ENCODE measurements around the gene CRYGC. TPM values are rescaled to one million over a fixed set of nuclear protein-coding genes. Genes with fewer than 3 reads are reported as not detected.

Gene CRYGC
- total and polyA plus RNA-seq, 9 donors = not detected

DNA sequence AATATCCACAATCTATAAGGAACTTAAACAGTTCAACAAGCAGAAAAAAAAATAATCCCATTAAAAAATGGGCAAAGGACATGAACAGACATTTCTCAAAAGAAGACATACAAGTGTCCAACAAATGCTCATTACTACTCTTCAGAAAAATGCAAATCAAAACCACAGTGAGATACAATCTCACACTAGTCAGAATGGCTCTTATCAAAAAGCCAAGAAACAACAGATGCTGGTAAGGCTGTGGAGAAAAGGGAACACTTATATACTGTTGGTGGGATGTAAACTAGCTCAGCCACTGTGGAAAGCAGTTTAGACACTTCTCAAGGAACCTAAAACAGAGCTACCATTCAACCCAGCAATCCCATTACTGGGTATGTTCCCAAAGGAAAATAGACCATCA is 23.5 kb upstream of the CRYGC start:
- no peak overlapping the region for H3K27ac ChIP-seq (ENCODE audit: low read length)
- no peak for DNase-seq
- no peaks in the 10 kb centered on the region for H3K36me3 ChIP-seq (ENCODE audit: control insufficient read depth, insufficient read depth, low read length)
- H3K27me3 ChIP-seq (ENCODE audit: control insufficient read depth, insufficient read depth, low read length) = no peaks in the 10 kb centered on the region
- H3K4me1 ChIP-seq (ENCODE audit: control insufficient read depth, insufficient read depth, low read length) = no peaks in the 10 kb centered on the region
- H3K9me3 ChIP-seq (replicated peaks; ENCODE audit: control insufficient read depth, low read depth, low read length) = no peaks in the 10 kb centered on the region
- no peak overlapping the region for H3K4me3 ChIP-seq (ENCODE audit: low read length)

DNA sequence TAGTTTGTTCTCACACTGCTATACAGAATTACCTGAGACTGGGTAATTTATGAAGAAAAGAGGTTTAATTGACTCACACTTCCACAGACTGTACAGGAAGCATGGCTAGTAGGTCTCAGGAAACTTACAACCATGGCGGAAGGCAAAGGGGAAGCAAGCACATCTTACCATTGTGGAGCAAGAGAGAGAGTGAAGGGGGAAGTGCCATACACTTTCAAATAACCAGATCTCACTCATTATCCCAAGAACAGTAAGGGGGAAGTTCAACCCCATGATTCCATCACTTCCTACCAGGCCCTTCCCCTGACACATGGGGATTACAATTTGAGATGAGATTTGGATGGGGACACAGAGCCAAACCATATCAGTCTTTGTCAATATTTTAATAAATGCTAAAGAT is 21.3 kb upstream of the CRYGC start:
- no peaks in the 10 kb centered on the region for H3K4me1 ChIP-seq (ENCODE audit: control insufficient read depth, insufficient read depth, low read length)
- no peak overlapping the region for H3K4me3 ChIP-seq (ENCODE audit: low read length)
- no peak overlapping the region for H3K27ac ChIP-seq (ENCODE audit: low read length)
- peaks cover 4% of the 10 kb centered on the region for H3K27me3 ChIP-seq (ENCODE audit: control insufficient read depth, insufficient read depth, low read length)
- WGBS (ENCODE audit: insufficient coverage) = no CpG with 5 or more reads among the region's 1 CpG
- H3K36me3 ChIP-seq (ENCODE audit: control insufficient read depth, insufficient read depth, low read length) = no peaks in the 10 kb centered on the region
- no peak for DNase-seq
- no peaks in the 10 kb centered on the region for H3K9me3 ChIP-seq (replicated peaks; ENCODE audit: control insufficient read depth, low read depth, low read length)

DNA sequence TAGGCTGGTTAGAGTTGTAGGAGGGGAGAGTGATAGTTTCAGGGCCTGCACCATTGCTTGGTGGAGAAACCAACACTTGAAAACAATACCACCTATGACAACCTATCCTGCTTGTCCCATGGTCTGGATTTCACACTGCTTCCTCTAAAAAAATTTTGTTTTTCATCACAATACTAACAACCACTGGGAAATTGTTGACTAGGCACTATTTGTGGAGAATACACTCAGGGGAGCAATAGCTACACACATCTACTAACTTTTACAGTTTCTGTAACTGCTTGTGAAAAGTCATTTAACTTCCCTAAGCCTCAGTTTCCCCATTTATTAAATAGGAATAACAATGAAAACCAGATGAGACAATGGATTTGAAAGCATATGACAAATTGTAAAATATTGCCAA is 20.5 kb upstream of the CRYGC start:
- Histone ChIP-seq H3K9me3 (replicated peaks; ENCODE audit: control insufficient read depth, low read depth, low read length) (no peaks in the 10 kb centered on the region), H3K36me3 (ENCODE audit: control insufficient read depth, insufficient read depth, low read length) (no peaks in the 10 kb centered on the region), H3K27me3 (ENCODE audit: control insufficient read depth, insufficient read depth, low read length) (peaks cover 4% of the 10 kb centered on the region), H3K4me3 (ENCODE audit: low read length) (no peak overlapping the region), H3K27ac (ENCODE audit: low read length) (no peak overlapping the region), H3K4me1 (ENCODE audit: control insufficient read depth, insufficient read depth, low read length) (no peaks in the 10 kb centered on the region)
- no peak for DNase-seq

DNA sequence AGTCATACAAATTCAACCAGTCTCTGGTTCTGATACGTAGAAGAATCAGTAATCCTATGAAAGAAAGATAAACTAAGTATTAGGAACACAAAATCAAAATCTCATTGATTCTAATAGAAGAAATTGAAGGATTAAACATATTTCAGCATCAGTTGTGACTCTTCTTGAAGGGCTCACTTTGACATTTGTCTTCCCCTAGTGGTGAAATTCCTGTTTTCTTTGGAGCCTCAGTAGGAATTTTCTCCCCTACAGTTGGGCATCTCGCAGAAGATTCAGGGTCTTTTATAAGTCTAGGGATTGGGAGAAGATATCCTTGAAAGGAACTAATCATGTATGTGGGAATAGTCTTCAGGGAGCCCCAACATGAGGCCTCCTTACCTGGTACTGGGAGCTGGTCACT is 19.2 kb upstream of the CRYGC start:
- no peaks in the 10 kb centered on the region for H3K9me3 ChIP-seq (replicated peaks; ENCODE audit: control insufficient read depth, low read depth, low read length)
- no peaks in the 10 kb centered on the region for H3K4me1 ChIP-seq (ENCODE audit: control insufficient read depth, insufficient read depth, low read length)
- no peaks in the 10 kb centered on the region for H3K36me3 ChIP-seq (ENCODE audit: control insufficient read depth, insufficient read depth, low read length)
- H3K27me3 ChIP-seq (ENCODE audit: control insufficient read depth, insufficient read depth, low read length) = peaks cover 4% of the 10 kb centered on the region
- no peak for DNase-seq
- H3K4me3 ChIP-seq (ENCODE audit: low read length) = no peak overlapping the region
- WGBS (ENCODE audit: insufficient coverage) = no CpG with 5 or more reads among the region's 2 CpGs
- H3K27ac ChIP-seq (ENCODE audit: low read length) = no peak overlapping the region

DNA sequence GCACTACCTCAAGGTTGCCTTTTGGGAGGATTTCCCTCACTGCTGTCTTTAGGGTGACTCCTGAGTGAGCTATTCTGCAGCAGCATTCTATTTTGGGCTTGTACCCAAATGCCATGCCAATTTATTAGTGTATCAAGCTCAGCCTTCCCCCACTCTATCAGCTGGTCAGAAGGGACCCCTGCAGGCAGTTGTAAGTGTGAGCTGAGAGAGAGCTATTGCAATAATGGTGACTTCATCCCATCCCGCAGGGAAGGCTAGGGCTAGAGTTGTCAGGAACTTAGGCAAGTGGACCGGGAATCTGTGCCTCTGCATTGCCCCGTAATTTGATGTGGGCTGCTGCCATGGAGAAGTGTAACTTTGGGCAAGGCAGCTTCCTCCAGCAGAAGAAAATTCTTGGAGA is 18.1 kb upstream of the CRYGC start:
- 56% methylated on average over 3 of the region's 3 CpGs for WGBS (ENCODE audit: insufficient coverage)

DNA sequence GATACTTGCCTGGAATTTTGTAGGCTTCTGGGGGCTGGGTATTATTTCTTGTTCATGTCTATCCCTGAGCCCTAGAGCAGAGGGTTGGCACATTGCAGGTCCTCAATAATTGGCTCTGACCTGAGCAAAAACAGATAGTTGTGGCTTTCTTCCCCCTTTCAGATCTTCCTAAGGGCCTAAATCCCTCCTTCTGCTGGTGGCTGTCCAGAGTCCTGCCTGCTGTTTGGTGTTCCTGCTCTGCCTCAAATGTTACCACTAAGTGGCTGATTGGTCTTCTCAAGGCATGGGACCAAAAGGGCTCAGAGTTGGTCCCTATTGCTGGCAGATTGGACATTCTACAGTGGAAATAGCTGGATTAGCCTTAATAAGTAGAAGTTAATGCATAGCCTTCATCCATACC is 17.4 kb upstream of the CRYGC start:
- H3K36me3 ChIP-seq (ENCODE audit: control insufficient read depth, insufficient read depth, low read length) = no peaks in the 10 kb centered on the region

More for the DNA sequence above, 18.1 kb upstream of the CRYGC start:
- no peak for DNase-seq
- H3K4me3 ChIP-seq (ENCODE audit: low read length) = no peak overlapping the region
- peaks cover under 1% of the 10 kb centered on the region for H3K4me1 ChIP-seq (ENCODE audit: control insufficient read depth, insufficient read depth, low read length)
- no peak overlapping the region for H3K27ac ChIP-seq (ENCODE audit: low read length)
- no peaks in the 10 kb centered on the region for H3K36me3 ChIP-seq (ENCODE audit: control insufficient read depth, insufficient read depth, low read length)
- H3K9me3 ChIP-seq (replicated peaks; ENCODE audit: control insufficient read depth, low read depth, low read length) = no peaks in the 10 kb centered on the region
- peaks cover 4% of the 10 kb centered on the region for H3K27me3 ChIP-seq (ENCODE audit: control insufficient read depth, insufficient read depth, low read length)

DNA sequence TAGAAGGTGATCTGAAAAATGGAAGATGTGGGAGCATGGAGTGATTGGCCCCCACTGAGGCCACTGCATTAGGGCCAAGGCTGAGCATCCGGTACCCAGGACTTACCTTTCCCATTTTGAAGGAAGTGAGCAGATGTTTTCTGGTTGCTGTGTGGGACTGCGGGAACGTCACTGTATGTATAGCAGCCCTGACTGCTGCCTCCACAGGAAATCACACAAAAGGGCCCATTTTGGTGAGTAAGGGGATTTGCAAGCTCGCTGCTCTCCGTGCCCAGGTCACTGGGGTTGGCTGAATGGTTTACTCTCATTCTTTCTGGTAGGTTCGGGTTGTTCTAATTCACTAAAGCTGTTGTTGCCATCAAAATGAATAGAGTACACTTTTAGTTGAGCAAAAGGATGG is 16.4 kb upstream of the CRYGC start, which contains the start of gene CRYGB:
Gene CRYGB, minus strand, starts transcription at position 153 of the 400 bp plus-strand sequence. Its CDS starts 38 bp downstream, at position 115.
- Histone ChIP-seq H3K9me3 (replicated peaks; ENCODE audit: control insufficient read depth, low read depth, low read length) (no peaks in the 10 kb centered on the region), H3K4me3 (ENCODE audit: low read length) (no peak within 1 kb of the TSS), H3K27ac (ENCODE audit: low read length) (no peak within 1 kb of the TSS), H3K4me1 (ENCODE audit: control insufficient read depth, insufficient read depth, low read length) (peaks cover 6% of the 10 kb centered on the region), H3K27me3 (ENCODE audit: control insufficient read depth, insufficient read depth, low read length) (peaks cover 4% of the 10 kb centered on the region), H3K36me3 (ENCODE audit: control insufficient read depth, insufficient read depth, low read length) (no peaks in the 10 kb centered on the region)
- no peak for DNase-seq
- WGBS (ENCODE audit: insufficient coverage) = 50% methylated on average over 2 of the region's 6 CpGs

More for the DNA sequence above, 17.4 kb upstream of the CRYGC start:
- Histone ChIP-seq H3K27me3 (ENCODE audit: control insufficient read depth, insufficient read depth, low read length) (peaks cover 4% of the 10 kb centered on the region), H3K9me3 (replicated peaks; ENCODE audit: control insufficient read depth, low read depth, low read length) (no peaks in the 10 kb centered on the region), H3K27ac (ENCODE audit: low read length) (no peak overlapping the region), H3K4me1 (ENCODE audit: control insufficient read depth, insufficient read depth, low read length) (peaks cover 6% of the 10 kb centered on the region), H3K4me3 (ENCODE audit: low read length) (no peak overlapping the region)
- no peak for DNase-seq

DNA sequence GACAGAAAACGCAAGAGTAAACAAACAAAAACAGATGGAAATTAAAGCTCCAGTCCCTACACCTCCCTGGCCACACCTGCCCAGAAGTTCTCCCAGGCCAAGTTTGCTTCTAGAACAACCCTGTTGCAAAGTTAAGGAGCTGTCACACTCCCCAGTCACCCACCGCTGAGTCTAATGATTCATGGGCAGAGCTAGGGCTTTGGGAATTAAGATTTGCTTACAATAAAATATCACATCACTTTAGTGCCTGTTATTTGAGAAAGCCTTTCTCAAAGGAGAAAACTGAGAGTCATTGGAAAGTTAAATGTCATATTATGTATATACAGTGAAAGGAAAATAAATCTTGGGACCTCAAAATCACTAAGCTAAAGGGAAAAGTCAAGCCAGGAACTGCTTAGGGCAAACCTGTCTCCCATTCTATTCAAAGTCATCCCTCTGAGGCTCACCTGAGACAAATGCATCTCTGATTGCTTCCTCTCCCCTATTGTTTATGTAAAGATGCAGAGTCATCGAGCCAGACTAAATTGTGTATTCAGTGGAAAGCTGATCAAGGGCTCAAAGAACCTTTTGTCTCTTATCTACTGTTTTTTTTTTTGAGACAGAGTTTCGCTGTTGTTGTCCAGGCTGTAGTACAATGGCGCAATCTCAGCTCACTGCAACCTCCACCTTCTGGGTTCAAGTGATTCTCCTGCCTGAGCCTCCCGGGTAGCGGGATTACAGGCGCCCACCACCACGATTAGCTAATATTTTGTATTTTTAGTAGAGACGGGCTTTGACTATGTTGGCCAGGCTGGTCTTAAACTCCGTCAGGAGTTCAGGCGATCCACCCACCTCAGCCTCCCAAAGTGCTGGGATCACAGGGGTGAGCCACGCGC is 13.5 kb upstream of the CRYGC start:
- H3K36me3 ChIP-seq (ENCODE audit: control insufficient read depth, insufficient read depth, low read length) = no peaks in the 10 kb centered on the region
- 80% methylated on average over 2 of the region's 14 CpGs for WGBS (ENCODE audit: insufficient coverage)
- H3K4me3 ChIP-seq (ENCODE audit: low read length) = no peak overlapping the region
- peaks cover 4% of the 10 kb centered on the region for H3K27me3 ChIP-seq (ENCODE audit: control insufficient read depth, insufficient read depth, low read length)
- no peak for DNase-seq
- H3K27ac ChIP-seq (ENCODE audit: low read length) = no peak overlapping the region
- no peaks in the 10 kb centered on the region for H3K9me3 ChIP-seq (replicated peaks; ENCODE audit: control insufficient read depth, low read depth, low read length)
- peaks cover 6% of the 10 kb centered on the region for H3K4me1 ChIP-seq (ENCODE audit: control insufficient read depth, insufficient read depth, low read length)

DNA sequence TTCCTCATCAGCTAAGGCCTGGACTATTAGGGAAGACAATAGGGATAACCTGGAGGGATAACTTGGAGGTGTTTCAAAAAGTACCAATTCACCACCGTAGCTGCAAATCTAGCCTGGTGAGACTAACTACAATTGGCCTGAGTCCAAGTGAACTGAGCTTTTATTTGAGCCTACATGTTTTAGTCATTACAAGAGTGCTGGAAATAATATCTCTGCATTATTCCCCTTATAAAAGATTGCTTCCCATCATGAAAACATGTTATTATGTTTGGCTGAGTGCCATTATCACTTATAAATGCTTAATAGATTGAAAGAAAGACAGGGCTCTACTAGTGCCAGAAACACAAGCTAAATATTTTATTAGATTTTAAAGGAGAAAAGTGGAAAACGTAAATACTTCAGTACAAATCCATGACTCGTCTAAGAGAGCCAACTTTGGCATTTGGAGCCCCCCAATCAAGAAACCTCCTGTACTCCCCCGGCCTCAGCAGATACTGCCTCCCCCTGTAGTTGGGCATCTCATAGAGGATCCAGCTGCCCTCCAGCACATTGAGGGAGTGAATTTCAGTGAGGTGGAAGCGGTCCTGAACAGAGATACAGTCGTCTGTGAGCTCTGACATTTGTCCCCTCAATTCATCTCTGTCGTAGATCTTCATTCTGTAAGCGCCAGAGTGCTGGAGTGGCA is 12.8 kb upstream of the CRYGC start:
- H3K27me3 ChIP-seq (ENCODE audit: control insufficient read depth, insufficient read depth, low read length) = peaks cover 3% of the 10 kb centered on the region
- peaks cover 6% of the 10 kb centered on the region for H3K4me1 ChIP-seq (ENCODE audit: control insufficient read depth, insufficient read depth, low read length)
- H3K9me3 ChIP-seq (replicated peaks; ENCODE audit: control insufficient read depth, low read depth, low read length) = no peaks in the 10 kb centered on the region
- no peaks in the 10 kb centered on the region for H3K36me3 ChIP-seq (ENCODE audit: control insufficient read depth, insufficient read depth, low read length)
- H3K27ac ChIP-seq (ENCODE audit: low read length) = no peak overlapping the region
- no CpG with 5 or more reads among the region's 8 CpGs for WGBS (ENCODE audit: insufficient coverage)
- peak; percentile 64 for DNase-seq
- H3K4me3 ChIP-seq (ENCODE audit: low read length) = no peak overlapping the region

DNA sequence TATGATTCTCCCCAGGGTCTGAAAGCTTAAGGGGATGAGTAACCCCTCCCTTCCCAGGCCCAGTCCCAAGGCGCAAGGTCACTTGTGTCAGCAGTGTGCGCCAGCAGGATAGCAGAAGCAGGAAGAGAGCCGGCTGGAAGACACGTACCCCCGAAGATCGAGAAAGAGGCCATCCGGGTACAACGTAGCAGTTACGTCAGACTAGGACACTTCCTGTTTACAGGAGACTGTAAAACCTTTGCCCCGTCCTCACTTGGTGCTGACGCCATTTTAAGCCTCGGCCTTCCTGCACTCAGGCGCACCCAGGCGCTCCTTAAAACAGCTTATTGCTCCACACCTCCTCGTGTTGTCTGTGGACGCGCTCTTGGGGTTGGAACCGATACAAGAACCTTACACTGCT is 9.8 kb upstream of the CRYGC start:
- 84% methylated on average over 18 of the region's 18 CpGs for WGBS (ENCODE audit: insufficient coverage)
- Histone ChIP-seq H3K27ac (ENCODE audit: low read length) (no peak overlapping the region), H3K36me3 (ENCODE audit: control insufficient read depth, insufficient read depth, low read length) (no peaks in the 10 kb centered on the region)

More for the DNA sequence above, 9.8 kb upstream of the CRYGC start:
- DNase-seq = no peak
- Histone ChIP-seq H3K27me3 (ENCODE audit: control insufficient read depth, insufficient read depth, low read length) (no peaks in the 10 kb centered on the region), H3K4me1 (ENCODE audit: control insufficient read depth, insufficient read depth, low read length) (peaks cover 6% of the 10 kb centered on the region), H3K4me3 (ENCODE audit: low read length) (no peak overlapping the region), H3K9me3 (replicated peaks; ENCODE audit: control insufficient read depth, low read depth, low read length) (no peaks in the 10 kb centered on the region)

Measured in muscle of leg (tissue), 11 donors.